Natural killer cell (primary cell): ENCODE data around the gene C2orf74. TPM values are rescaled to one million over a fixed set of nuclear protein-coding genes. Genes with fewer than 3 reads are reported as not detected.

Source experiments
- ATAC-seq, 3 donors: fragments of 150-1000 bp in 2 of 3; fragments of 200-7000 bp in 1 of 3; cut with Tn5 transposase; 1 replicate in 1 of 3; 2 replicates in 2 of 3; pipeline ENCODE4 v1.10.0; 2021; ENCODE audit warnings: mild to moderate bottlenecking in 2 of 3, moderate library complexity in 2 of 3
- DNase-seq, 2 donors: peaks; one replicate each; pipeline versions ENCODE4 v3.0.0 to v3.0.0-alpha.2; 2013 to 2021; ENCODE audit warnings: mixed read lengths in 1 of 2
- H3K27ac ChIP-seq: one replicate; pipeline ENCODE4 v1.5.1; 2013; ENCODE audit warnings: mild to moderate bottlenecking, low read length
- H3K27me3 ChIP-seq: one replicate; pipeline ENCODE4 v1.6.1; 2013; ENCODE audit warnings: low read length; ENCODE audit not compliant: control insufficient read depth, insufficient read depth
- H3K36me3 ChIP-seq: one replicate; pipeline ENCODE4 v1.6.1; 2013; ENCODE audit warnings: low read length; ENCODE audit not compliant: control insufficient read depth, insufficient read depth
- H3K4me1 ChIP-seq: one replicate; pipeline ENCODE4 v1.6.1; 2013; ENCODE audit warnings: low read length; ENCODE audit not compliant: control insufficient read depth, insufficient read depth
- H3K4me3 ChIP-seq: one replicate; pipeline ENCODE4 v1.5.1; 2013; ENCODE audit warnings: low read length
- H3K9me3 ChIP-seq: one replicate; pipeline ENCODE4 v1.6.1; 2013; ENCODE audit warnings: low read length; ENCODE audit not compliant: control insufficient read depth, insufficient read depth
- H3K27ac Mint-ChIP-seq, 2 donors: one replicate each; pipeline ENCODE4 v1.8.0; 2022; ENCODE audit warnings: mild to moderate bottlenecking in 2 of 2, mixed read lengths in 2 of 2, moderate library complexity in 1 of 2
- H3K27me3 Mint-ChIP-seq, 2 donors: one replicate each; pipeline ENCODE4 v1.8.0; 2022; ENCODE audit warnings: low read depth in 2 of 2, mixed read lengths in 2 of 2
- H3K36me3 Mint-ChIP-seq: one replicate; pipeline ENCODE4 v1.8.0; 2022; ENCODE audit warnings: mixed read lengths
- H3K4me1 Mint-ChIP-seq, 2 donors: one replicate each; pipeline ENCODE4 v1.8.0; 2022; ENCODE audit warnings: mixed read lengths in 2 of 2
- H3K4me3 Mint-ChIP-seq: one replicate; pipeline ENCODE4 v1.8.0; 2022; ENCODE audit warnings: mild to moderate bottlenecking, moderate library complexity, mixed read lengths
- H3K9me3 Mint-ChIP-seq, 2 donors: one replicate each; pipeline ENCODE4 v1.8.0; 2022; ENCODE audit warnings: mixed read lengths in 2 of 2
- WGBS: methylation state at CpG from one replicate; pipeline ENCODE4 v1.1.7; 2013; ENCODE audit warnings: missing lambda C conversion rate; ENCODE audit not compliant: insufficient coverage; 5-methylcytosine and 5-hydroxymethylcytosine counted together
- intact Hi-C: fragments of 100-400 bp; cut with micrococcal nuclease; formaldehyde crosslinking; loops from one replicate; pipeline ENCODE4 v1.14.2; 2022
- total RNA-seq, 4 donors: library from RNA; stranded (reverse); fragments of 120-200 nt in 1 of 4; gene quantifications; one replicate each; pipeline versions ENCODE4 v1.2.3 to v1.2.4, GENCODE V29; 2013 to 2022
- TF ChIP-seq, protein P1 (sequence below): fragments of 200-600 bp; IDR thresholded peaks from one replicate; pipeline ENCODE4 v1.8.0; 2022; ENCODE audit warnings: antibody characterized with exemption

C2orf74 gene
- total RNA-seq, 3 donors from 2014 or later (not counting 1 experiment from before 2014, with no cell fraction given) = 5.7 to 6.1 (median 6.0) TPM

DNA sequence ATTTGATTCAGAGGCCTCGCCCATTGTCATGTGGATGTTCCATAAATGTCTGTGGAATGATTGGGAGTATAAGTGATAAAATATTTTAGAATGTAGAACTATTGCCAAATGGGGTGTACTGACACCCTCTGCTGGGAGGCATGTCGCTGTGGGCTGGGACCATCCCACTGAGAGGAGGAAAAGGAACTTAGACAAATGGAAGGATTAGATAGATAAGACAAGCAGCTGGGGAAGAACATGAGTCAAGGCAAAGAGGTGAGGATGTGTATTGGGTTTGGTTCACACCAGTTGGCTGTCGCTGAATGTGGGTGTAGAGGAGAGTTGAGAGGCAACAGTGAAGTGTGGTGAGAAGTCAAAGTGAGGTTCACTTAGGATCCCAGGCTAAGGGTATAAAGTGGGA lies 4.0 kb downstream of the C2orf74 start:
- peaks cover 24% of the 10 kb centered on the region for H3K36me3 Mint-ChIP-seq
- DNase-seq (no peak), ATAC-seq (no peak)
- no peak overlapping the region for H3K4me3 ChIP-seq
- H3K36me3 ChIP-seq = peaks cover 13% of the 10 kb centered on the region
- TF ChIP-seq, protein P1, sequence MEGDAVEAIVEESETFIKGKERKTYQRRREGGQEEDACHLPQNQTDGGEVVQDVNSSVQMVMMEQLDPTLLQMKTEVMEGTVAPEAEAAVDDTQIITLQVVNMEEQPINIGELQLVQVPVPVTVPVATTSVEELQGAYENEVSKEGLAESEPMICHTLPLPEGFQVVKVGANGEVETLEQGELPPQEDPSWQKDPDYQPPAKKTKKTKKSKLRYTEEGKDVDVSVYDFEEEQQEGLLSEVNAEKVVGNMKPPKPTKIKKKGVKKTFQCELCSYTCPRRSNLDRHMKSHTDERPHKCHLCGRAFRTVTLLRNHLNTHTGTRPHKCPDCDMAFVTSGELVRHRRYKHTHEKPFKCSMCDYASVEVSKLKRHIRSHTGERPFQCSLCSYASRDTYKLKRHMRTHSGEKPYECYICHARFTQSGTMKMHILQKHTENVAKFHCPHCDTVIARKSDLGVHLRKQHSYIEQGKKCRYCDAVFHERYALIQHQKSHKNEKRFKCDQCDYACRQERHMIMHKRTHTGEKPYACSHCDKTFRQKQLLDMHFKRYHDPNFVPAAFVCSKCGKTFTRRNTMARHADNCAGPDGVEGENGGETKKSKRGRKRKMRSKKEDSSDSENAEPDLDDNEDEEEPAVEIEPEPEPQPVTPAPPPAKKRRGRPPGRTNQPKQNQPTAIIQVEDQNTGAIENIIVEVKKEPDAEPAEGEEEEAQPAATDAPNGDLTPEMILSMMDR = no peak
- intact Hi-C loops = no loop called here
- no peak overlapping the region for H3K4me3 Mint-ChIP-seq
- no peaks in the 10 kb centered on the region for H3K9me3 ChIP-seq
- H3K27me3 ChIP-seq = no peaks in the 10 kb centered on the region
- H3K9me3 Mint-ChIP-seq = no peaks in the 10 kb centered on the region
- no peaks in the 10 kb centered on the region for H3K4me1 ChIP-seq
- H3K27ac ChIP-seq = no peak overlapping the region
- peaks cover 0 to 8% of the 10 kb centered on the region in 2 donors for H3K4me1 Mint-ChIP-seq
- no peak overlapping the region for H3K27ac Mint-ChIP-seq
- no peaks in the 10 kb centered on the region for H3K27me3 Mint-ChIP-seq
- WGBS = 96% methylated on average over 3 of the region's 3 CpGs

DNA sequence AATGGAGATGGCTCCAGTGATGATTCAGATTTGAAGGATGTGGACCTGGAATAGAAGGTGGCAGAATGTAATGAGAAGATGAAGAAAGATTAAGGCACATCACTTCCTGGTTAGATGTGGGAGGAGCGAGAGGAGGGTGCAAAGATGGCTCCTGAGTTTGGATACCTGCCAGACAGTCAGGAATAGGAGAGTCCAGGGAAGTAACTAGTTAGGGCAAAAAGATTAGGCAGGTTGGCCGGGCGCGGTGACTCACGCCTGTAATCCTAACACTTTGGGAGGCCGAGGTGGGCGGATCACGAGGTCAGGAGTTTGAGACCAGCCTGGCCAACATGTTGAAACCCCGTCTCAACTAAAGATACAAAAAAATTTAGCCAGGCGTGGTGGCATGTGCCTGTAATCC lies 5.6 kb downstream of the C2orf74 start:
- TF ChIP-seq, protein P1 = no peak
- no peak overlapping the region for H3K27ac ChIP-seq
- peaks cover 15% of the 10 kb centered on the region for H3K36me3 Mint-ChIP-seq
- H3K36me3 ChIP-seq = peaks cover 13% of the 10 kb centered on the region
- no peaks in the 10 kb centered on the region for H3K27me3 Mint-ChIP-seq
- H3K4me3 ChIP-seq = no peak overlapping the region
- H3K27ac Mint-ChIP-seq = no peak overlapping the region
- no peaks in the 10 kb centered on the region for H3K4me1 ChIP-seq
- WGBS = 97% methylated on average over 10 of the region's 10 CpGs
- intact Hi-C loops = no loop called here
- H3K9me3 Mint-ChIP-seq = no peaks in the 10 kb centered on the region
- no peaks in the 10 kb centered on the region for H3K27me3 ChIP-seq
- ATAC-seq = no peak
- DNase-seq = no peak
- no peak overlapping the region for H3K4me3 Mint-ChIP-seq
- no peaks in the 10 kb centered on the region for H3K4me1 Mint-ChIP-seq
- no peaks in the 10 kb centered on the region for H3K9me3 ChIP-seq

DNA sequence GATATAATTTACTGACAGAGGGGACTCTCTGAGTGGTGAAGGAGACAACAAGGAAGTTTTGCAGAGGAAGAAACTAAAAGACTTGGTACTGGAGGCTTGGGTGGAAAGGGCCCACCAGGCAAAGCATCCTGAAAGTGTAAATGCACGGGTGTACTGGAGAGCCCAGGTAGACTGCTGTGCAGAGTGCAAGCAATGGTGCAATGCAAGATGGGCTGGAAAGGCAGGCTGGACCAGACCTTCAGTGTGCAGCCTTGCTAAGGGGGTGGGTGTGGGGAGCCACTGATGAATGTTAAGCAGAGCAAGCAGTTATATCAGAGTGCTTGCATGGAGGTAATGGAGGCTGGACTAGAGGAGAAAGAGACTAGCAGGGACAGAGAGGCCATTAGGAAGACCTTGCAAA lies 10.7 kb downstream of the C2orf74 start:
- H3K36me3 Mint-ChIP-seq = no peaks in the 10 kb centered on the region
- H3K36me3 ChIP-seq = no peaks in the 10 kb centered on the region
- H3K27me3 ChIP-seq = no peaks in the 10 kb centered on the region
- no peak for ATAC-seq
- no peaks in the 10 kb centered on the region for H3K9me3 Mint-ChIP-seq
- no peak for DNase-seq
- H3K27me3 Mint-ChIP-seq = no peaks in the 10 kb centered on the region
- intact Hi-C loops = no loop called here
- H3K4me3 Mint-ChIP-seq = no peak overlapping the region
- peaks cover 6 to 18% of the 10 kb centered on the region in 2 donors for H3K4me1 Mint-ChIP-seq
- no peak overlapping the region for H3K27ac Mint-ChIP-seq
- TF ChIP-seq, protein P1 = no peak
- no peaks in the 10 kb centered on the region for H3K9me3 ChIP-seq
- no peak overlapping the region for H3K4me3 ChIP-seq
- H3K27ac ChIP-seq = no peak overlapping the region
- H3K4me1 ChIP-seq = peaks cover 8% of the 10 kb centered on the region
- 70% methylated on average over 1 of the region's 1 CpG for WGBS

DNA sequence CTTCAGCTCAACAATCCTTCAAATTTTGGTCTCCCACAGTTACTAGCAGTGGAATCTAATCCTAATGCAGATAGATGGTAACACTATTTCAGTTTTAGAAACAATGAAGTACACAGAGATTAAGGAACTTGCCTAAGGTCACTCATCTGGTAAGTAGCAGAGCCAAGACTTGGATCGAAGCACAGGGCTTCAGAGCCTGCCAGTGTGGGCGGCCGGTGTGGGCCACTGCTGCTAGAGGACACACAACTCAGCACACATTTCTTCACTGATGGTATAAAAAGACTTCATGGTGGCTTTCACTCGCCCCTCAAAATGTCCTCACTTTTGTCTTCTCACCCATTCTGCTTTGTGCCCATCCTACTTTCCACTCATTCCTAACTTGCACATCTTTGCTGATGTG lies 11.1 kb downstream of the C2orf74 start:
- TF ChIP-seq, protein P1 = no peak
- Mint-ChIP-seq H3K36me3 (no peaks in the 10 kb centered on the region), H3K4me3 (no peak overlapping the region), H3K4me1 (peaks cover 7 to 23% of the 10 kb centered on the region in 2 donors), H3K9me3 (no peaks in the 10 kb centered on the region), H3K27me3 (no peaks in the 10 kb centered on the region), H3K27ac (no peak overlapping the region)
- intact Hi-C loops = no loop called here
- no peak overlapping the region for H3K27ac ChIP-seq
- H3K9me3 ChIP-seq = no peaks in the 10 kb centered on the region
- ATAC-seq (no peak), DNase-seq (no peak)
- 91% methylated on average over 4 of the region's 4 CpGs for WGBS
- H3K36me3 ChIP-seq = no peaks in the 10 kb centered on the region
- H3K4me3 ChIP-seq = no peak overlapping the region
- no peaks in the 10 kb centered on the region for H3K27me3 ChIP-seq
- peaks cover 12% of the 10 kb centered on the region for H3K4me1 ChIP-seq
